HepG2 (cell line): Measurements from ENCODE around the gene PLEKHA6. TPM values are rescaled to one million over a fixed set of nuclear protein-coding genes. Genes with fewer than 3 reads are reported as not detected.

Source experiments
- ATAC-seq: fragments of 200-7000 bp; cut with Tn5 transposase; 3 replicates; pipeline ENCODE4 v1.9.1; 2020; ENCODE audit warnings: mild to moderate bottlenecking, moderate library complexity
- BruUV-seq: library from RNA; stranded (reverse); fragments of 400-500 nt; replicated peaks from 2 replicates; lab custom pipeline; 2021; lab: Mats Ljungman, UMichigan
- CTCF ChIA-PET: fragments of 300-600 bp; formaldehyde crosslinking; extraction: SDS; loops from one replicate; lab custom pipeline; 2021; ENCODE audit warnings: low total read pairs, inconsistent platforms, low intra/inter-chr PET ratio; lab: Yijun Ruan, JAX
- POLR2A ChIA-PET: fragments of 350-600 bp; sonication (Branson Sonifier 250); formaldehyde crosslinking; loops from one replicate; lab custom pipeline; 2020; ENCODE audit warnings: antibody characterized with exemption, inconsistent platforms; lab: Yijun Ruan, JAX
- DNase-seq: peaks from one replicate; pipeline ENCODE4 v3.0.0-alpha.2; 2015; ENCODE audit warnings: low spot score
- FAIRE-seq: peaks from 3 replicates; lab custom pipeline; 2011; peaks lifted over from hg19 to GRCh38; lab: Jason Lieb, UNC
- H2AFZ ChIP-seq: one replicate; pipeline ENCODE4 v1.6.1; 2011; ENCODE audit warnings: low read length, inconsistent platforms
- H3K27ac ChIP-seq: fragments of 300-600 bp; 3 replicates; pipeline ENCODE4 v1.8.0; 2011; ENCODE audit warnings: mixed run types, mild to moderate bottlenecking, mixed read lengths, low read length, inconsistent platforms; ENCODE audit not compliant: insufficient read depth; ENCODE audit errors: extremely low read length
- H3K27me3 ChIP-seq, 2 experiments: fragments of 200-600 bp in 1 of 2; 2 replicates in 1 of 2; 3 replicates in 1 of 2; pipeline versions ENCODE4 v1.6.0 to v1.8.0; 2011; ENCODE audit warnings: low read length in 2 of 2, mild to moderate bottlenecking in 2 of 2, moderate library complexity in 2 of 2, inconsistent platforms in 1 of 2; ENCODE audit not compliant: insufficient read depth in 2 of 2, control insufficient read depth in 1 of 2
- H3K36me3 ChIP-seq, 2 experiments: fragments of 200-600 bp in 1 of 2; replicated peaks in 1 of 2; 2 replicates in 1 of 2; 3 replicates in 1 of 2; pipeline versions ENCODE4 v1.5.1 to v1.8.0; 2011; ENCODE audit warnings: low read length in 2 of 2, inconsistent platforms in 1 of 2; ENCODE audit not compliant: insufficient read depth in 2 of 2, control insufficient read depth in 1 of 2
- H3K4me1 ChIP-seq: 2 replicates; pipeline ENCODE4 v1.5.1; 2012; ENCODE audit warnings: low read length, inconsistent platforms; ENCODE audit not compliant: insufficient read depth
- H3K4me2 ChIP-seq: 2 replicates; pipeline ENCODE4 v1.6.0; 2011; ENCODE audit warnings: low read depth, low read length, inconsistent platforms
- H3K4me3 ChIP-seq, 3 experiments: fragments of 200-600 bp in 1 of 3; sonication (generic), shearing (Covaris generic) in 1 of 3; replicated peaks in 1 of 3; 2 replicates each; pipeline ENCODE4 v1.5.1; 2011 to 2016; ENCODE audit warnings: low read length in 3 of 3, inconsistent platforms in 2 of 3, low read depth in 2 of 3, mild to moderate bottlenecking in 2 of 3, control low read depth in 1 of 3, mixed read lengths in 1 of 3; ENCODE audit not compliant: insufficient read depth in 1 of 3
- H3K79me2 ChIP-seq: one replicate; pipeline ENCODE4 v1.6.1; 2011; ENCODE audit warnings: low read length, inconsistent platforms; ENCODE audit not compliant: insufficient read depth
- H3K9ac ChIP-seq: 2 replicates; pipeline ENCODE4 v1.6.0; 2011; ENCODE audit warnings: mild to moderate bottlenecking, low read depth, low read length, inconsistent platforms; ENCODE audit not compliant: insufficient read depth
- H3K9me3 ChIP-seq: 2 replicates; pipeline ENCODE4 v1.5.1; 2012; ENCODE audit warnings: mild to moderate bottlenecking, low read length
- H4K20me1 ChIP-seq: 2 replicates; pipeline ENCODE4 v1.6.0; 2011; ENCODE audit warnings: inconsistent platforms, mild to moderate bottlenecking, low read length, moderate library complexity; ENCODE audit not compliant: insufficient read depth
- GTF3A ChIP-seq: sonication (generic); formaldehyde crosslinking; conservative IDR thresholded peaks from 2 replicates; pipeline ENCODE4 v1.4.0; 2020; ENCODE audit warnings: mild to moderate bottlenecking, missing genetic modification reagents
- IKZF4 ChIP-seq: sonication (generic); formaldehyde crosslinking; IDR thresholded peaks from 2 replicates; pipeline ENCODE4 v1.5.1; 2020; ENCODE audit warnings: borderline replicate concordance, mild to moderate bottlenecking, low read depth, missing genetic modification reagents; ENCODE audit errors: not compliant biosample characterization
- KAT8 ChIP-seq: IDR thresholded peaks from 2 replicates; pipeline ENCODE4 v1.6.1; 2016; ENCODE audit warnings: missing genetic modification reagents, missing compliant biosample characterization
- SAP130 ChIP-seq: IDR thresholded peaks from 2 replicates; pipeline ENCODE4 v1.6.1; 2016; ENCODE audit warnings: low read depth
- TOE1 ChIP-seq: sonication (generic); formaldehyde crosslinking; IDR thresholded peaks from 2 replicates; pipeline ENCODE4 v1.4.0; 2020; ENCODE audit warnings: mild to moderate bottlenecking, missing genetic modification reagents
- ZNF567 ChIP-seq: sonication (generic); formaldehyde crosslinking; IDR thresholded peaks from 2 replicates; pipeline ENCODE4 v1.8.1; 2023; ENCODE audit warnings: mild to moderate bottlenecking, missing genetic modification reagents, borderline replicate concordance
- WGBS: methylation state at CpG from one replicate; pipeline ENCODE4 v1.1.6; 2017; ENCODE audit warnings: low lambda C conversion rate; 5-methylcytosine and 5-hydroxymethylcytosine counted together
- in situ Hi-C: cut with HindIII; loops from 2 replicates; pipeline ENCODE4 v1.10.0; 2017; ENCODE audit warnings: low pct_unique_long_range_greater_than_20kb; ENCODE audit not compliant: extremely low pct_ligation_motif_present
- intact Hi-C: fragments of 100-400 bp; cut with micrococcal nuclease; formaldehyde crosslinking; loops from one replicate; pipeline ENCODE4 v1.10.0; 2022; ENCODE audit not compliant: unreplicated experiment
- polyA plus RNA-seq, 8 experiments: library from polyadenylated mRNA; depleted of rRNA in 3 of 8; stranded (reverse) in 7 of 8; unstranded in 1 of 8; fragments of >200 nt; fragmentation: Illumina TruSeq in 4 of 8; extraction: Trizol in 4 of 8; gene quantifications; 2 replicates each; pipeline versions ENCODE4 v1.2.1 to v1.2.3, GENCODE V29; 2011 to 2016; ENCODE audit warnings: low read depth in 4 of 8, missing spikeins in 1 of 8, mixed read lengths in 1 of 8; ENCODE audit not compliant: insufficient read depth in 1 of 8
- total RNA-seq, 5 experiments: library from RNA; depleted of rRNA; stranded (reverse); fragments of >200 nt; fragmentation: Illumina TruSeq; extraction: Trizol; gene quantifications; 2 replicates each; pipeline ENCODE4 v1.2.3, GENCODE V29; 2016; ENCODE audit warnings: low read depth in 1 of 5
- TF ChIP-seq, protein P1 (sequence below): sonication (generic); formaldehyde crosslinking; IDR thresholded peaks from 2 replicates; pipeline ENCODE4 v1.4.0; 2020; ENCODE audit warnings: missing genetic modification reagents, borderline replicate concordance

PLEKHA6 gene
- total and polyA plus RNA-seq, 2 of the 13 experiments (the other 11 are each of a cell fraction or from before 2014, with no cell fraction given): 5.3 to 11.4 TPM

DNA sequence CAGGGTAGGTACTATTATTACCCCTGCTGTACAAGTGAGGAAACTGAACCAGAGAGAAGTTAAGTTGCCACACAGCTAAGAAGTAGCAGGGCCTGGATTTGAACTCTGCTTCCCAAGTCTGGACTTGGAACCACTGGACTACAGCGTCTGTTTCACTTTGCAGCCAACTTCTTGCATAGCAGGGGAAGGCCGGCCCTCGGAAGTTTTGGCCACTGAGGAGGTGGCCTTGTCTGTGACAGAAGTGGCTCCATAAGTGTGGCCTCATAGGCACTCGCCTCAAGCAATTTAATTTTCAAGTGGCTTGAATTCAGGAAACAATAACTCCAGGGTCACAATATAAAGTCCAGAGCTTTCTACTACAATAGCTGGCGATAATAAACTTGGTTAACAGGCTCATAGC, 41.4 kb downstream of the PLEKHA6 start (continued):
- TF ChIP-seq, protein P1, sequence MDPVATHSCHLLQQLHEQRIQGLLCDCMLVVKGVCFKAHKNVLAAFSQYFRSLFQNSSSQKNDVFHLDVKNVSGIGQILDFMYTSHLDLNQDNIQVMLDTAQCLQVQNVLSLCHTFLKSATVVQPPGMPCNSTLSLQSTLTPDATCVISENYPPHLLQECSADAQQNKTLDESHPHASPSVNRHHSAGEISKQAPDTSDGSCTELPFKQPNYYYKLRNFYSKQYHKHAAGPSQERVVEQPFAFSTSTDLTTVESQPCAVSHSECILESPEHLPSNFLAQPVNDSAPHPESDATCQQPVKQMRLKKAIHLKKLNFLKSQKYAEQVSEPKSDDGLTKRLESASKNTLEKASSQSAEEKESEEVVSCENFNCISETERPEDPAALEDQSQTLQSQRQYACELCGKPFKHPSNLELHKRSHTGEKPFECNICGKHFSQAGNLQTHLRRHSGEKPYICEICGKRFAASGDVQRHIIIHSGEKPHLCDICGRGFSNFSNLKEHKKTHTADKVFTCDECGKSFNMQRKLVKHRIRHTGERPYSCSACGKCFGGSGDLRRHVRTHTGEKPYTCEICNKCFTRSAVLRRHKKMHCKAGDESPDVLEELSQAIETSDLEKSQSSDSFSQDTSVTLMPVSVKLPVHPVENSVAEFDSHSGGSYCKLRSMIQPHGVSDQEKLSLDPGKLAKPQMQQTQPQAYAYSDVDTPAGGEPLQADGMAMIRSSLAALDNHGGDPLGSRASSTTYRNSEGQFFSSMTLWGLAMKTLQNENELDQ (CRISPR knock-in tag): no peak
- TF ChIP-seq ZNF567 (CRISPR knock-in tag): no peak

DNA sequence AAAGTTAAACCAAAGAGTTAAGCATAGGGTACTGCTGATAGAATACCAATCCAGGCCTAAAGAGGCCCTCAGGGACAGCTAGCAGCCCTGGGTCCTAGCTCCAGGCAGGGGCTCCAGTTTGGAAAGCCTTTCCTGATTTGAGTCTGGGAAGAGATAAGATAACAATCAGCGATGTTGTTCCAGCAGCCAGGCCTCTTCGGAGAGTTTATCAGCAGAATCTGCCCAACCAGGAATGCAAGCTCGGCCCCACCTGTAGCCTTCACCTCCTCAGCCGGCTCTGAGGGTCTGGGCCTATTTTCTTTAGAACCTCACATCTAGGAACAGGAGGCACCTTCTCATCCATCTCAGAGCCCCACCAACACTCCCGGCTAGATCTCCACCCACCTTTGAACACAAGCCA, 42.6 kb downstream of the PLEKHA6 start:
- CTCF ChIA-PET: no interaction called here
- in situ Hi-C loops (no loop called here), intact Hi-C loops (no loop called here)
- no peaks in the 10 kb centered on the region for H3K79me2 ChIP-seq
- no peaks in the 10 kb centered on the region; a peak in 1 of 5 replicates for H3K36me3 ChIP-seq
- no peak for ATAC-seq
- H3K9ac ChIP-seq: no peak overlapping the region
- H3K4me2 ChIP-seq: no peak overlapping the region
- H3K27me3 ChIP-seq: no peaks in the 10 kb centered on the region
- H3K9me3 ChIP-seq: no peaks in the 10 kb centered on the region
- no peak for DNase-seq
- no peak overlapping the region for H3K27ac ChIP-seq
- H3K4me1 ChIP-seq: peaks cover 6% of the 10 kb centered on the region
- no TSS peak for BruUV-seq
- FAIRE-seq: no peak
- TF ChIP-seq SAP130 (CRISPR knock-in tag) (no peak), TOE1 (no peak), IKZF4 (no peak), GTF3A (CRISPR knock-in tag) (no peak), KAT8 (CRISPR knock-in tag) (no peak)
- H2AFZ ChIP-seq: no peak overlapping the region
- POLR2A ChIA-PET: no interaction called here
- H4K20me1 ChIP-seq: no peaks in the 10 kb centered on the region
- 82% methylated on average over 5 of the region's 5 CpGs for WGBS
- no peak overlapping the region for H3K4me3 ChIP-seq
